Loucy (cell line): ENCODE results near the gene PARD3B.

Experiments
- H2AFZ ChIP-seq: fragments of 200-600 bp; sonication (generic); 2 replicates; pipeline ENCODE4 v1.6.0; 2016; ENCODE audit warnings: antibody characterized with exemption, mild to moderate bottlenecking, low read length, moderate library complexity
- H3F3A ChIP-seq: fragments of 200-600 bp; 2 replicates; pipeline ENCODE4 v1.6.0; 2016; ENCODE audit warnings: antibody characterized with exemption, low read depth, mild to moderate bottlenecking
- H3K27me3 ChIP-seq: fragments of 200-600 bp; sonication (generic); 2 replicates; pipeline ENCODE4 v1.6.1; 2014; ENCODE audit warnings: low read length, mild to moderate bottlenecking; ENCODE audit not compliant: insufficient read depth, poor library complexity, severe bottlenecking
- H3K36me3 ChIP-seq: fragments of 200-600 bp; sonication (generic); 2 replicates; pipeline ENCODE4 v1.6.1; 2016; ENCODE audit warnings: low read length; ENCODE audit not compliant: insufficient read depth
- H3K4me1 ChIP-seq: fragments of 200-600 bp; sonication (generic); 2 replicates; pipeline ENCODE4 v1.5.1; 2014; ENCODE audit warnings: low read length, mild to moderate bottlenecking; ENCODE audit not compliant: insufficient read depth, poor library complexity, severe bottlenecking
- H3K4me2 ChIP-seq: fragments of 200-600 bp; sonication (generic); 2 replicates; pipeline ENCODE4 v1.6.0; 2014; ENCODE audit warnings: antibody characterized with exemption, low read length, low read depth, mild to moderate bottlenecking; ENCODE audit not compliant: poor library complexity, severe bottlenecking
- H3K4me3 ChIP-seq: fragments of 200-600 bp; sonication (generic); 2 replicates; pipeline ENCODE4 v1.5.1; 2014; ENCODE audit warnings: low read length, mild to moderate bottlenecking, mixed read lengths; ENCODE audit not compliant: poor library complexity, severe bottlenecking
- H3K79me2 ChIP-seq: fragments of 200-600 bp; sonication (generic); 2 replicates; pipeline ENCODE4 v1.6.1; 2014; ENCODE audit warnings: low read length; ENCODE audit not compliant: insufficient read depth
- H3K9ac ChIP-seq: fragments of 200-600 bp; sonication (generic); 2 replicates; pipeline ENCODE4 v1.6.0; 2014; ENCODE audit warnings: mild to moderate bottlenecking, low read depth, low read length, moderate library complexity; ENCODE audit not compliant: poor library complexity, severe bottlenecking
- H3K9me2 ChIP-seq: fragments of 200-600 bp; sonication (generic); replicated peaks from 2 replicates; pipeline ENCODE4 v1.6.1; 2016; ENCODE audit warnings: low read depth, low read length, mixed read lengths
- H3K9me3 ChIP-seq: fragments of 200-600 bp; sonication (generic); 2 replicates; pipeline ENCODE4 v1.6.1; 2014; ENCODE audit warnings: mild to moderate bottlenecking, antibody characterized with exemption, low read length, low read depth; ENCODE audit not compliant: insufficient read depth
- H4K20me1 ChIP-seq: fragments of 200-600 bp; sonication (generic); 2 replicates; pipeline ENCODE4 v1.6.0; 2014; ENCODE audit warnings: antibody characterized with exemption, low read length, mild to moderate bottlenecking; ENCODE audit not compliant: insufficient read depth, poor library complexity, severe bottlenecking
- CTCF ChIP-seq: fragments of 200-600 bp; sonication (generic); conservative IDR thresholded peaks from 2 replicates; pipeline ENCODE4 v1.5.1; 2014; ENCODE audit warnings: mild to moderate bottlenecking, antibody characterized with exemption, low read length
- EZH2phosphoT487 ChIP-seq: fragments of 200-600 bp; IDR thresholded peaks from 2 replicates; pipeline ENCODE4 v1.6.1; 2018; ENCODE audit warnings: antibody characterized with exemption, mild to moderate bottlenecking, moderate library complexity, borderline replicate concordance

PARD3B gene

GRCh38 chr2:204561771-204562170 lies 16.5 kb downstream of the PARD3B start:
- Histone ChIP-seq H3K9me2 (no peaks in the 10 kb centered on the region), H3K27me3 (no peaks in the 10 kb centered on the region), H3F3A (no peaks in the 10 kb centered on the region), H3K4me1 (no peaks in the 10 kb centered on the region), H3K9me3 (no peaks in the 10 kb centered on the region), H3K79me2 (no peaks in the 10 kb centered on the region), H3K9ac (no peak overlapping the region), H4K20me1 (no peaks in the 10 kb centered on the region), H3K36me3 (no peaks in the 10 kb centered on the region), H3K4me3 (no peak overlapping the region), H2AFZ (no peak overlapping the region), H3K4me2 (no peak overlapping the region)
- no peak for TF ChIP-seq EZH2phosphoT487
- TF ChIP-seq CTCF, result no peak

- H3K27me3 ChIP-seq, result no peaks in the 10 kb centered on the region
- H3K79me2 ChIP-seq, result no peaks in the 10 kb centered on the region
- H4K20me1 ChIP-seq, result no peaks in the 10 kb centered on the region
- no peaks in the 10 kb centered on the region for H3K9me3 ChIP-seq
- H3K9ac ChIP-seq, result no peak overlapping the region
- no peaks in the 10 kb centered on the region for H3K9me2 ChIP-seq
- no peaks in the 10 kb centered on the region for H3F3A ChIP-seq
- no peaks in the 10 kb centered on the region for H3K36me3 ChIP-seq
- no peak overlapping the region for H3K4me2 ChIP-seq
- H3K4me1 ChIP-seq, result no peaks in the 10 kb centered on the region
- H2AFZ ChIP-seq, result no peak overlapping the region
- no peak for TF ChIP-seq CTCF
- TF ChIP-seq EZH2phosphoT487, result no peak
- H3K4me3 ChIP-seq, result no peak overlapping the region
Observed at GRCh38 chr2:204566439-204566838, 21.2 kb downstream of the PARD3B start.

- H3K27me3 ChIP-seq, result no peaks in the 10 kb centered on the region
- no peak overlapping the region for H3K9ac ChIP-seq
- no peak for TF ChIP-seq CTCF
- no peak for TF ChIP-seq EZH2phosphoT487
- no peaks in the 10 kb centered on the region for H3K4me1 ChIP-seq
- H3F3A ChIP-seq, result no peaks in the 10 kb centered on the region
- no peak overlapping the region for H3K4me3 ChIP-seq
- no peaks in the 10 kb centered on the region for H3K36me3 ChIP-seq
- no peaks in the 10 kb centered on the region for H3K9me2 ChIP-seq
- H2AFZ ChIP-seq, result no peak overlapping the region
- H3K79me2 ChIP-seq, result no peaks in the 10 kb centered on the region
- no peak overlapping the region for H3K4me2 ChIP-seq
- H3K9me3 ChIP-seq, result no peaks in the 10 kb centered on the region
- no peaks in the 10 kb centered on the region for H4K20me1 ChIP-seq
Observed at GRCh38 chr2:204570421-204570820, 25.1 kb downstream of the PARD3B start.
